GM19035 (cell line): Measurements from ENCODE around the gene STOML2.

ENCODE experiments used
- ATAC-seq: cut with Tn5 transposase; IDR thresholded peaks from one replicate; pipeline ENCODE4 v1.9.1; 2021; ENCODE audit not compliant: unreplicated experiment

Gene STOML2

DNA sequence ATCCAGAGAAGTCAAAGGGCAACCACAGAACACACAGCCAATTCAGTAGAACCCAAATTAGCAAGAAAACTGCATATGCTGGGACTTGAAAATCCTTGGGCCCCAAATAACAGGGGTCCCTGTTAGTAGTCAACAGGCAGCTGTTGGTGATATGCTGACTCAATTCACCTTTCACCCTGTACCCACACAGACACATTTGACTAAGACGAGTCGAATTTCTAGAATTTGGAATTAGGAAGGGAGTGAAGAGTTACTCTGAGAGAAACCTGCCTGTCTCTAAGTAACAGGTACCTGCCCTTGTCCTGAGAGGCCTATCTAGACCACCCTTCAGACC, 29.7 kb downstream of the STOML2 start:
- no peak for ATAC-seq

- ATAC-seq: peak; percentile 83
Observed at GRCh38 chr9:35072461-35073278, 30.3 kb downstream of the STOML2 start, which contains the start of gene VCP. Gene VCP (minus strand): TSS chr9:35072625. CDS start chr9:35072353, 272 bp downstream.

- ATAC-seq: peak; percentile 53
Observed at GRCh38 chr9:35071814-35072460, 31.0 kb downstream of the STOML2 start.

DNA sequence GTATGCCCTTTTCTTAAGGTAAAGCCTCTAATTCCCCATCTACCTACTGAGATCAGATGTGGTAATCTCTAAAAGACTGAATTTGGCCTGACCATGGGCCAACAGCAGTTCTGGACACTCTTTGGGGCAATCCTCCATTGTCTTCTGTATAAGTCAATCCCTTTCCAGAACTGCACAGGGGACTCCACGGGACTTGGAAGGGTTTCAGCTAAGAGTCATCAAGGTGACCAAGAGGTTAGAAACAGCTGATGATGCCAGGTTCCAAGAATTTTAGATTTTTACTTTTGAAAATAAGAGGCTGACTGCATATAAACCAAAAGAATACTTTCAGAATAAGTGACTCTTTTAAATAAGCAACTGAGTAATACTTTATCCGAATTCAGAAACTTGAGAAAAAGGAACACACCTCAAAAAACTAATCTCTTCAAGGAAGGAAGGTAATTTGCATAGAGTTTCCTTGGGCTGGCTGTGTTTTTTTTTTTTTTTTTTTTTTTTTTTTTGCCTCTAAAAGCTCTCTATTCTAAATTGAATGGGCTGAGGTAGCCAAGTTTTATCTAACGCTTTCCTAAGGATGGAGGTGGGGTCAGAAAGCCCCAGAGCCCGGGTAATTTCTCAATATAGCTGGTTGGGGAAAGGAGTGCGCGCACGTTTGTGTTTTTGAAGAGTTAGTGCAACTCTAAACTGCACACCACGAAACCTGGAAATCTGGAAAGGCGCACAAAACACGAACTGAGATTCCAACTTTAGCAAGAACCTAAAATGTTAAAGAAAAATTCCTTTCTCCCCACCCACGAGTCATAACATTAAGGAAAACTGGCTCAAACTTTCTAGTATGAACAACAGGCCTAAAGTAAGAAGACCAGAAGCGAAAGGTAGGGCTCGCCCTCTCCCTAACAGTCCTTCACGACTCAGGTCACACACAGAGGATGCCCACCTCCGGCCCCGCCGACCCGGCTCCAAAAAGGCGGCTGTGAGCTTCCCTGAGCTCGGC, 31.8 kb downstream of the STOML2 start:
- ATAC-seq: no peak

DNA sequence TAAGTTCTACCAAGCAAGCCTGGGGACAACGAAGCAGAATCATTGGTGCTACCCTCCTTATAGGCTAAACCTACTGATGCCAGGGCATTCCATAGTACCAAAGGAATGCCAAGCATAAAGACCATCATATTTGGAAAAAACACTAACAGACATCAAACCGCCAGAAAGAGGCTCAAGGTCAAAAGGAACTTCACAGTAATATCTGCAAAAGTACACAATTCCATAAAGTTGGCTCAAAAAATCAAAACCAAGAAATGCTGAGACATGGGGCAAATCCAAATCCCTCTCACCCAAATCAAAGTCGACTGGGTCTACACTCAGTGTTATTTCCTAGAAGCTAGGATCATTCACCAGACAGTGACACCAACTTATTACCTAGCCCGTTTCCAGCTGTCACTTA, 33.9 kb downstream of the STOML2 start:
- ATAC-seq: no peak

DNA sequence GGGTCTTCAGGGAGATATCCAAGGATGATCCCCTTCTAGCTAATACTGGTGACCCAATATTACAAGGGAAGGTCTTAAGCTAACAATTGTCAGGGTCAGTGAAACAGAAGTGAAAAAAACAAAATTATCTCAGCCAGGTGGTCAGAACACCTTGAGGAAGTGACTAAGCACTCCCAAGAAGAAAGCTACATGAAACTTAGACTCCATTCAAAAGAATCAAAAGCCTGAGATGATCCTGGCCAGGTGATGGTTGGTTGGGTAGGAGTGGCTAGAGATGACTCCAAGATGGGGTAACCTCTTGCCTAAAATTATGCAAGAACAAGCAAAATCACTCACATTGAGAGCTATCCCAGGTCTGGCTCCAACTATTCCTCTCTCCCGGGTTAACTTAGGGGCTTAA, 35.9 kb downstream of the STOML2 start:
- ATAC-seq: no peak

GRCh38 chr9:35060548-35061207, 42.3 kb downstream of the STOML2 start:
- ATAC-seq: no peak

DNA sequence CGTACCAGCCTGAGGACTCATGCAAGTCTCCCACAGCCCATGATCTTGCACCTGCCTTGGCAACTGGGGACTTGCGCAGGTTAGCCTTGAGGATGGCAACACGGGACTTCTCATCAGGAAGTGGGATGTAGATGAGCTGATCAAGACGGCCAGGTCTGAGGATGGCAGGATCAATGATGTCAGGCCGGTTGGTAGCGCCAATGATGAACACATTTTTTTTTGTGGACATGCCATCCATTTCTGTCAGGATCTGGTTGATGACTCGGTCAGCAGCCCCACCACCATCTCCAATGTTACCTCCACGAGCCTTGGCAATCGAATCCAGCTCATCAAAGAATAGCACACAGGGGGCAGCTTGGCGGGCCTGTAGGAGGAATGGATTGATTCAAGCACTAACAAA, 43.5 kb downstream of the STOML2 start:
- no peak for ATAC-seq

- ATAC-seq: no peak
Observed at GRCh38 chr9:35057271-35057620, 45.7 kb downstream of the STOML2 start.

GRCh38 chr9:35056571-35057270, 46.2 kb downstream of the STOML2 start:
- ATAC-seq: no peak

DNA sequence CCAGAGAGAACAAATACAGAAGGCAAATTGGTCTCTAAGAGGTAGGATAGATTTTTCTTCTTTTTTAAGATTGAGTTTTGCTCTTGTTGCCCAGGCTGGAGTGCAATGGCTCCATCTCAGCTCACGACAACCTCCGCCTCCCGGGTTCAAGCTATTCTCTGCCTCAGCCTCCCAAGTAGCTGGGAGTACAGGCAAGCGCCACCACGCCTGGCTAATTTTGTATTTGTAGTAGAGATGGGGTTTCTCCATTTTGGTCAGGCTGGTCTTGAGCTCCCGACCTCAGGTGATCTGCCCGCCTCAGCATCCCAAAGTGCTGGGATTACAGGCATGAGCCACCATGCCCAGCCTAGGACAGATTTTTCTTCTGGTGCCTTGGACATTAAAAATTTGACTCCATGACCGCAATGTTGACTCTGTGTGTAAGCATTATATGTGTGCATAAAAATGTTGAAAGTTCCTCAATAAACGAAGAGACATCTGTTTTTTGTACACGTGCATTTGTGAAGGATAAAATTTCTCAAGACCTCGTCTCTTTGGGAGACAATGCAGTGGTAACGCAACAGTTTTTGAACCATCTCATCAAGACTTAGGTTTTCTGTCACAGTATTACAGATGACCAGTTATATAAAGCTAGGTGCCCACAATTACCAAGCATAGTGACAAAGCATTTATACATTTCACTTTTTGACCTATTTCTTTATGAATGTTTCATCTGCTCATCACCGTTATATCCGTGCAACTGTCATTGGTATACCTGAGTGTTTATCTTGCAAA, 47.9 kb downstream of the STOML2 start:
- no peak for ATAC-seq

GRCh38 chr9:35054185-35054835, 48.6 kb downstream of the STOML2 start:
- ATAC-seq: no peak

DNA sequence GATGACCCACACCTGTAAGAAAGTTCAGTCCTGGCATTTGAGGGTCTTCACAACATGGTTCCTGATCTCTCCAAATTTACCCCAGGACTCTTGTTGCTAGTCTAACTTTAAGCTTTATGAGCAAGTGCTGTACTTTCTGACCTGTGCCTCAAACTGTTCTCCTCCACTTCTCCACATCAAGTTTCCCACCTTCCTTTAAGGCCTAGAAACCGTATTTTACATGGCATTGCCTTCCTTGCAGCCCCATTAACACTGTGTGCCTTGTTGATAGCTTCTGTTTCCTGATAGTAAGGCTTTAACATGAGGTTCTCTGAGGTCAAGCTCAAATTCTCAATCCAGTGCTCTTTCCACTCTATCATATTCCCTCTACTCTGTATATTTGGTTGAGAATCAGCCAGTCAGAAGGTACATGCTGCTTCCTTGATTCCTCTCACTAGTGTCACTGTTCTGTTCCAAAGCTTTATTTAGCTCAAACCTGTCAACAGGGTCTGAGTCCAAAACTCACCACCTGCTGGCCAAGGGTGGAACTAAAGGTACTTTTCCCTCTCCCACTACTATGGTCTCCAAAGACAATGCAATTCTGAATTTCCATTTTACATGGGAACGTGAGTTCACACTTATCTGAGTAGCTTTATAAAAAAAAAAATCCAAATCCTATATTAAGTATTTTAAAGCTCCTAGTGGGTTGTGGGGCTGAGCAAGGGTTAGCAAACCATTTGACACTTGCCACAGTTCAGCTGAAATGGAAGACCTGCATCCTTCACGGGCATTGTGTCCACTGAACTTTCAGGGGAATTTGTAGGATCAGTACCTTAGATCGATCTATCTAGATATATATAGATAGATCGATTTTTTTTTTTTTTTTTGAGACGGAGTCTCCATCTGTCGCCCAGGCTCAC, 51.6 kb downstream of the STOML2 start:
- no peak for ATAC-seq
